ENCODE results near the gene QSOX2.

The QSOX2 gene

GRCh38 chr9:136289651-136290507, 44.3 kb upstream of the QSOX2 start:
- H3K79me2 ChIP-seq (ENCODE audit: control insufficient read depth, insufficient read depth, low read length, unreplicated experiment), result no peaks in the 10 kb centered on the region
- H3K36me3 ChIP-seq (ENCODE audit: insufficient read depth, low read length), result no peaks in the 10 kb centered on the region
- no peak overlapping the region for H3K27ac ChIP-seq (ENCODE audit: low read depth, low read length)
- H3K4me3 ChIP-seq (ENCODE audit: low read depth, low read length), result no peak overlapping the region
- peaks cover 13% of the 10 kb centered on the region for H3K27me3 ChIP-seq (ENCODE audit: insufficient read depth, low read length)
- no peaks in the 10 kb centered on the region for H3K4me1 ChIP-seq (ENCODE audit: control insufficient read depth, insufficient read depth, low read length, unreplicated experiment)
- H2AFZ ChIP-seq (ENCODE audit: low read length, unreplicated experiment), result no peak overlapping the region

GRCh38 chr9:136287960-136288753, 42.5 kb upstream of the QSOX2 start:
- Histone ChIP-seq H2AFZ (ENCODE audit: low read length, unreplicated experiment) (no peak overlapping the region), H3K27me3 (ENCODE audit: insufficient read depth, low read length) (peaks cover 13% of the 10 kb centered on the region), H3K4me1 (ENCODE audit: control insufficient read depth, insufficient read depth, low read length, unreplicated experiment) (no peaks in the 10 kb centered on the region)

GRCh38 chr9:136286987-136287379, 41.4 kb upstream of the QSOX2 start:
- no peaks in the 10 kb centered on the region for H3K36me3 ChIP-seq (ENCODE audit: insufficient read depth, low read length)
- H3K27me3 ChIP-seq (ENCODE audit: insufficient read depth, low read length), result peaks cover 13% of the 10 kb centered on the region
- H3K27ac ChIP-seq (ENCODE audit: low read depth, low read length), result no peak overlapping the region
- no peak overlapping the region for H3K4me3 ChIP-seq (ENCODE audit: low read depth, low read length)
- H3K4me1 ChIP-seq (ENCODE audit: control insufficient read depth, insufficient read depth, low read length, unreplicated experiment), result no peaks in the 10 kb centered on the region
- no peaks in the 10 kb centered on the region for H3K79me2 ChIP-seq (ENCODE audit: control insufficient read depth, insufficient read depth, low read length, unreplicated experiment)
- H2AFZ ChIP-seq (ENCODE audit: low read length, unreplicated experiment), result no peak overlapping the region

More at GRCh38 chr9:136287960-136288753, 42.5 kb upstream of the QSOX2 start:
- no peak overlapping the region for H3K4me3 ChIP-seq (ENCODE audit: low read depth, low read length)
- no peaks in the 10 kb centered on the region for H3K36me3 ChIP-seq (ENCODE audit: insufficient read depth, low read length)
- H3K79me2 ChIP-seq (ENCODE audit: control insufficient read depth, insufficient read depth, low read length, unreplicated experiment), result no peaks in the 10 kb centered on the region
- no peak overlapping the region for H3K27ac ChIP-seq (ENCODE audit: low read depth, low read length)

- Histone ChIP-seq H2AFZ (ENCODE audit: low read length, unreplicated experiment) (no peak overlapping the region), H3K79me2 (ENCODE audit: control insufficient read depth, insufficient read depth, low read length, unreplicated experiment) (no peaks in the 10 kb centered on the region), H3K4me1 (ENCODE audit: control insufficient read depth, insufficient read depth, low read length, unreplicated experiment) (no peaks in the 10 kb centered on the region)
Observed at GRCh38 chr9:136286359-136286986, 40.9 kb upstream of the QSOX2 start.

GRCh38 chr9:136285501-136286358, 40.1 kb upstream of the QSOX2 start:
- H3K27me3 ChIP-seq (ENCODE audit: insufficient read depth, low read length), result peaks cover 13% of the 10 kb centered on the region
- no peak overlapping the region for H3K27ac ChIP-seq (ENCODE audit: low read depth, low read length)
- no peaks in the 10 kb centered on the region for H3K4me1 ChIP-seq (ENCODE audit: control insufficient read depth, insufficient read depth, low read length, unreplicated experiment)
- H3K4me3 ChIP-seq (ENCODE audit: low read depth, low read length), result no peak overlapping the region
- H3K36me3 ChIP-seq (ENCODE audit: insufficient read depth, low read length), result no peaks in the 10 kb centered on the region
- H2AFZ ChIP-seq (ENCODE audit: low read length, unreplicated experiment), result no peak overlapping the region
- no peaks in the 10 kb centered on the region for H3K79me2 ChIP-seq (ENCODE audit: control insufficient read depth, insufficient read depth, low read length, unreplicated experiment)

More at GRCh38 chr9:136286359-136286986, 40.9 kb upstream of the QSOX2 start:
- Histone ChIP-seq H3K27me3 (ENCODE audit: insufficient read depth, low read length) (peaks cover 13% of the 10 kb centered on the region), H3K36me3 (ENCODE audit: insufficient read depth, low read length) (no peaks in the 10 kb centered on the region), H3K27ac (ENCODE audit: low read depth, low read length) (no peak overlapping the region), H3K4me3 (ENCODE audit: low read depth, low read length) (no peak overlapping the region)

GRCh38 chr9:136284951-136285350, 39.3 kb upstream of the QSOX2 start:
- H3K27ac ChIP-seq (ENCODE audit: low read depth, low read length), result no peak overlapping the region

GRCh38 chr9:136284311-136284710, 38.7 kb upstream of the QSOX2 start:
- no peaks in the 10 kb centered on the region for H3K36me3 ChIP-seq (ENCODE audit: insufficient read depth, low read length)
- H3K27ac ChIP-seq (ENCODE audit: low read depth, low read length), result no peak overlapping the region
- H3K27me3 ChIP-seq (ENCODE audit: insufficient read depth, low read length), result peaks cover 22% of the 10 kb centered on the region
- H3K4me3 ChIP-seq (ENCODE audit: low read depth, low read length), result no peak overlapping the region
- H2AFZ ChIP-seq (ENCODE audit: low read length, unreplicated experiment), result no peak overlapping the region
- no peaks in the 10 kb centered on the region for H3K4me1 ChIP-seq (ENCODE audit: control insufficient read depth, insufficient read depth, low read length, unreplicated experiment)
- H3K79me2 ChIP-seq (ENCODE audit: control insufficient read depth, insufficient read depth, low read length, unreplicated experiment), result no peaks in the 10 kb centered on the region

More at GRCh38 chr9:136284951-136285350, 39.3 kb upstream of the QSOX2 start:
- Histone ChIP-seq H3K36me3 (ENCODE audit: insufficient read depth, low read length) (no peaks in the 10 kb centered on the region), H3K4me3 (ENCODE audit: low read depth, low read length) (no peak overlapping the region), H3K79me2 (ENCODE audit: control insufficient read depth, insufficient read depth, low read length, unreplicated experiment) (no peaks in the 10 kb centered on the region), H3K4me1 (ENCODE audit: control insufficient read depth, insufficient read depth, low read length, unreplicated experiment) (no peaks in the 10 kb centered on the region), H3K27me3 (ENCODE audit: insufficient read depth, low read length) (peaks cover 16% of the 10 kb centered on the region), H2AFZ (ENCODE audit: low read length, unreplicated experiment) (no peak overlapping the region)

- no peak overlapping the region for H2AFZ ChIP-seq (ENCODE audit: low read length, unreplicated experiment)
- no peaks in the 10 kb centered on the region for H3K4me1 ChIP-seq (ENCODE audit: control insufficient read depth, insufficient read depth, low read length, unreplicated experiment)
- no peak overlapping the region for H3K27ac ChIP-seq (ENCODE audit: low read depth, low read length)
- H3K79me2 ChIP-seq (ENCODE audit: control insufficient read depth, insufficient read depth, low read length, unreplicated experiment), result no peaks in the 10 kb centered on the region
- peaks cover 25% of the 10 kb centered on the region for H3K27me3 ChIP-seq (ENCODE audit: insufficient read depth, low read length)
- H3K36me3 ChIP-seq (ENCODE audit: insufficient read depth, low read length), result no peaks in the 10 kb centered on the region
- peak overlapping the region; percentile 69 for H3K4me3 ChIP-seq (ENCODE audit: low read depth, low read length)
Observed at GRCh38 chr9:136283291-136284235, 38.0 kb upstream of the QSOX2 start.

- Histone ChIP-seq H3K27ac (ENCODE audit: low read depth, low read length) (no peak overlapping the region), H3K4me1 (ENCODE audit: control insufficient read depth, insufficient read depth, low read length, unreplicated experiment) (no peaks in the 10 kb centered on the region), H2AFZ (ENCODE audit: low read length, unreplicated experiment) (no peak overlapping the region), H3K36me3 (ENCODE audit: insufficient read depth, low read length) (no peaks in the 10 kb centered on the region), H3K4me3 (ENCODE audit: low read depth, low read length) (no peak overlapping the region), H3K27me3 (ENCODE audit: insufficient read depth, low read length) (peaks cover 22% of the 10 kb centered on the region; the same call in 1 of the 2 replicates), H3K79me2 (ENCODE audit: control insufficient read depth, insufficient read depth, low read length, unreplicated experiment) (no peaks in the 10 kb centered on the region)
Observed at GRCh38 chr9:136282272-136282861, 36.8 kb upstream of the QSOX2 start.

All from ACC112 (cell line).